HG03103 (cell line): Measurements from ENCODE around the gene VPS52.

ENCODE experiments used
- ATAC-seq: cut with Tn5 transposase; IDR thresholded peaks from one replicate; pipeline ENCODE4 v1.9.1; 2021; ENCODE audit warnings: low read depth; ENCODE audit not compliant: unreplicated experiment

Gene VPS52

GRCh38 chr6:33306356-33306755, 34.7 kb upstream of the VPS52 start:
- ATAC-seq, result no peak

- no peak for ATAC-seq
Observed at GRCh38 chr6:33305052-33305451, 33.4 kb upstream of the VPS52 start.

- ATAC-seq, result no peak
Observed at GRCh38 chr6:33304216-33304615, 32.5 kb upstream of the VPS52 start.

GRCh38 chr6:33301877-33302276, 30.2 kb upstream of the VPS52 start:
- ATAC-seq, result no peak

- ATAC-seq, result peak; percentile 75
Observed at GRCh38 chr6:33299237-33299944, 27.7 kb upstream of the VPS52 start.

GRCh38 chr6:33298773-33299236, 27.1 kb upstream of the VPS52 start, which contains the start of gene RGL2:
RGL2 (minus strand) TSS chr6:33298942; CDS start chr6:33298610, 332 bp downstream.
- ATAC-seq, result no peak

GRCh38 chr6:33297956-33298772, 26.5 kb upstream of the VPS52 start:
- ATAC-seq, result no peak

- no peak for ATAC-seq
Observed at GRCh38 chr6:33297406-33297955, 25.8 kb upstream of the VPS52 start.

- no peak for ATAC-seq
Observed at GRCh38 chr6:33296797-33297405, 25.2 kb upstream of the VPS52 start.

- ATAC-seq, result no peak
Observed at GRCh38 chr6:33295621-33296369, 24.1 kb upstream of the VPS52 start.

GRCh38 chr6:33294086-33294823, 22.6 kb upstream of the VPS52 start:
- no peak for ATAC-seq

- no peak for ATAC-seq
Observed at GRCh38 chr6:33292996-33293682, 21.5 kb upstream of the VPS52 start.

GRCh38 chr6:33290459-33290858, 18.8 kb upstream of the VPS52 start:
- ATAC-seq, result no peak

GRCh38 chr6:33289784-33290315, 18.2 kb upstream of the VPS52 start:
- no peak for ATAC-seq

- ATAC-seq, result peak; percentile 59
Observed at GRCh38 chr6:33288921-33289783, 17.5 kb upstream of the VPS52 start, which contains the start of the genes PFDN6 and WDR46. PFDN6 (plus strand) TSS chr6:33289601; CDS start chr6:33289857, 256 bp downstream. WDR46 (minus strand) TSS chr6:33289239; CDS start chr6:33289170, 69 bp downstream.

- ATAC-seq, result no peak
Observed at GRCh38 chr6:33288141-33288920, 16.7 kb upstream of the VPS52 start.
